Endothelial cell of umbilical vein (primary cell): Measurements from ENCODE around the gene CDR2. TPM values are rescaled to one million over a fixed set of nuclear protein-coding genes. Genes with fewer than 3 reads are reported as not detected.

Experiments
- BruUV-seq: library from RNA; stranded (reverse); fragments of 400-500 nt; replicated peaks from 2 replicates; lab custom pipeline; 2021; lab: Mats Ljungman, UMichigan
- CTCF ChIA-PET: fragments of 300-600, 350-600 bp; sonication (Branson Sonifier 250); formaldehyde crosslinking; loops from one replicate; lab custom pipeline; 2021; ENCODE audit warnings: antibody characterized with exemption, inconsistent platforms; lab: Charles Lee
- POLR2A ChIA-PET: fragments of 300-600, 350-600 bp; sonication (Branson Sonifier 250); formaldehyde crosslinking; loops from one replicate; lab custom pipeline; 2021; ENCODE audit warnings: antibody characterized with exemption, inconsistent platforms; lab: Charles Lee
- DNase-seq: peaks from one replicate; pipeline ENCODE4 v3.0.0-alpha.2; 2011; ENCODE audit warnings: low read depth, low spot score
- FAIRE-seq: peaks from 2 replicates; lab custom pipeline; 2011; peaks lifted over from hg19 to GRCh38; lab: Jason Lieb, UNC
- H2AFZ ChIP-seq: 2 replicates; pipeline ENCODE4 v1.6.0; 2012; ENCODE audit warnings: low read depth, low read length, control low read depth, inconsistent platforms
- H3K27ac ChIP-seq: 2 replicates; pipeline ENCODE4 v1.5.1; 2011; ENCODE audit warnings: low read depth, mild to moderate bottlenecking, control low read depth, low read length, moderate library complexity; ENCODE audit not compliant: insufficient read depth
- H3K27me3 ChIP-seq, 2 experiments: 2 replicates each; pipeline versions ENCODE4 v1.6.0 to v1.6.1; 2011; ENCODE audit warnings: low read length in 2 of 2, mixed read lengths in 1 of 2; ENCODE audit not compliant: control insufficient read depth in 2 of 2, insufficient read depth in 2 of 2
- H3K36me3 ChIP-seq, 2 experiments: 2 replicates in 1 of 2; 3 replicates in 1 of 2; pipeline ENCODE4 v1.5.1; 2011; ENCODE audit warnings: low read length in 2 of 2, mild to moderate bottlenecking in 1 of 2, moderate library complexity in 1 of 2; ENCODE audit not compliant: control insufficient read depth in 2 of 2, insufficient read depth in 2 of 2; ENCODE audit errors: extremely low read depth in 1 of 2
- H3K4me1 ChIP-seq: 3 replicates; pipeline ENCODE4 v1.5.1; 2011; ENCODE audit warnings: mild to moderate bottlenecking, low read length; ENCODE audit not compliant: control insufficient read depth, insufficient read depth; ENCODE audit errors: extremely low read depth
- H3K4me2 ChIP-seq: 2 replicates; pipeline ENCODE4 v1.6.1; 2011; ENCODE audit warnings: low read length, control low read depth, mixed read lengths; ENCODE audit not compliant: insufficient read depth
- H3K4me3 ChIP-seq, 3 experiments: fragments of 200-600 bp in 1 of 3; sonication (generic), shearing (Covaris generic) in 1 of 3; replicated peaks in 1 of 3; 2 replicates each; pipeline ENCODE4 v1.5.1; 2011 to 2016; ENCODE audit warnings: control low read depth in 3 of 3, low read length in 3 of 3, mild to moderate bottlenecking in 2 of 3, inconsistent platforms in 1 of 3, low read depth in 1 of 3, moderate library complexity in 1 of 3; ENCODE audit not compliant: insufficient read depth in 1 of 3
- H3K79me2 ChIP-seq: 2 replicates; pipeline ENCODE4 v1.6.0; 2012; ENCODE audit warnings: low read length, inconsistent platforms; ENCODE audit not compliant: control insufficient read depth, insufficient read depth
- H3K9ac ChIP-seq: replicated peaks from 2 replicates; pipeline ENCODE3; 2011; ENCODE audit warnings: low read length, control low read depth; ENCODE audit not compliant: insufficient read depth; ENCODE audit errors: extremely low read depth
- H3K9me1 ChIP-seq: replicated peaks from 3 replicates; pipeline ENCODE4 v1.6.0; 2011; ENCODE audit warnings: mild to moderate bottlenecking, low read length; ENCODE audit not compliant: control insufficient read depth, insufficient read depth; ENCODE audit errors: extremely low read depth
- H3K9me3 ChIP-seq: replicated peaks from 2 replicates; pipeline ENCODE4 v1.5.1; 2012; ENCODE audit warnings: low read length, inconsistent platforms; ENCODE audit not compliant: control insufficient read depth, insufficient read depth
- H4K20me1 ChIP-seq: replicated peaks from 2 replicates; pipeline ENCODE3; 2011; ENCODE audit warnings: mild to moderate bottlenecking, low read length; ENCODE audit not compliant: control insufficient read depth, insufficient read depth; ENCODE audit errors: extremely low read depth
- EZH2 ChIP-seq: IDR thresholded peaks from 2 replicates; pipeline ENCODE4 v1.6.1; 2012; ENCODE audit warnings: borderline replicate concordance, low read depth, mild to moderate bottlenecking, moderate library complexity, low read length, inconsistent platforms; ENCODE audit not compliant: severe bottlenecking
- FOS ChIP-seq: IDR thresholded peaks from 2 replicates; pipeline ENCODE4 v1.6.1; 2011; ENCODE audit warnings: mild to moderate bottlenecking, low read length, moderate library complexity, borderline replicate concordance; ENCODE audit not compliant: insufficient read depth
- GATA2 ChIP-seq: IDR thresholded peaks from 2 replicates; pipeline ENCODE4 v1.7.0; 2011; ENCODE audit warnings: low read depth, mild to moderate bottlenecking, moderate library complexity, mixed read lengths, low read length; ENCODE audit not compliant: insufficient read length, insufficient read depth
- JUN ChIP-seq: IDR thresholded peaks from 2 replicates; pipeline ENCODE4 v1.6.1; 2011; ENCODE audit warnings: borderline replicate concordance, low read depth; ENCODE audit not compliant: insufficient read length, insufficient read depth
- MYC ChIP-seq: IDR thresholded peaks from one replicate; pipeline ENCODE4 v1.6.1; 2011; ENCODE audit warnings: mild to moderate bottlenecking, low read depth, low read length
- POLR2A ChIP-seq: IDR thresholded peaks from 2 replicates; pipeline ENCODE4 v1.6.1; 2012; ENCODE audit warnings: low read depth, mild to moderate bottlenecking, control low read depth, low read length
- POLR2AphosphoS5 ChIP-seq: IDR thresholded peaks from 2 replicates; pipeline ENCODE4 v1.6.1; 2012; ENCODE audit warnings: low read depth, mild to moderate bottlenecking, control low read depth, low read length, moderate library complexity; ENCODE audit not compliant: insufficient read depth
- dilution Hi-C: fragments of 300-500 bp; cut with MboI; formaldehyde crosslinking; loops from one replicate; pipeline ENCODE4 v1.15.0; 2019; ENCODE audit warnings: low sequenced_read_pairs; ENCODE audit not compliant: extremely low pct_ligation_motif_present
- intact Hi-C: fragments of 100-400 bp; cut with micrococcal nuclease; formaldehyde crosslinking; loops from one replicate; pipeline ENCODE4 v1.10.0; 2022
- polyA plus RNA-seq, 4 experiments: library from polyadenylated mRNA; depleted of rRNA in 3 of 4; stranded (reverse) in 3 of 4; unstranded in 1 of 4; fragments of >200 nt; gene quantifications; 2 replicates each; pipeline versions ENCODE4 v1.2.1 to v1.2.3, GENCODE V29; 2011 to 2012; ENCODE audit warnings: missing spikeins in 1 of 4
- total RNA-seq: library from RNA; stranded (reverse); gene quantifications from 2 replicates; pipeline ENCODE4 v1.2.3, GENCODE V29; 2021
- TF ChIP-seq, protein P1 (sequence below): IDR thresholded peaks from 2 replicates; pipeline ENCODE4 v1.6.1; 2011; ENCODE audit not compliant: insufficient read depth, insufficient read length
- TF ChIP-seq, protein P2 (sequence below), 2 donors: IDR thresholded peaks; 1 replicate in 1 of 2; 2 replicates in 1 of 2; pipeline ENCODE4 v1.5.1; 2011; ENCODE audit warnings: low read length in 2 of 2, mild to moderate bottlenecking in 2 of 2, moderate library complexity in 2 of 2, control low read depth in 1 of 2, inconsistent platforms in 1 of 2, low read depth in 1 of 2; ENCODE audit not compliant: insufficient read depth in 1 of 2; ENCODE audit errors: extremely low read depth in 1 of 2

Gene CDR2
- total and polyA plus RNA-seq, 2 donors (not counting 3 experiments of a cell fraction or from before 2014, with no cell fraction given), result 35.3 to 61.9 TPM

DNA sequence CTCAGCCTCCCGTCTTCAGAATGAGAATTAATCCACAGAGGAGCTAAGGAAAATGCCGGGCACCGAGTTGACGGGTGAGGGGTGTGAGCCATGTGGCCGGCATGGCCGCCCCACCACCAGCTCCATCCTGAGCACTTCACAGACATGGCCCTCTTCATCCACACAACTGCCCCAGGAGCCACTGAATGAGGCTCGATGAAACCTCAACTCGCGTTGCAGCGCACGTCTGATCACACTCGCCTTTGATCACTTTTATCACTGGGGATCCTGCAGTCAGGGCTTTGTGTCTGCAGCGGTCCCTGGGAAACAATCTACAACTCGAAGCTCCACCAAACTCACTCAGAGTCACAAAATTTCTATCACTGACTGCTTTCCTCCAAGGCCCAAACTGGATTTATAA is 46.7 kb upstream of the CDR2 start:
- Histone ChIP-seq H3K9me1 (no peaks in the 10 kb centered on the region), H2AFZ (no peak overlapping the region), H4K20me1 (no peaks in the 10 kb centered on the region), H3K27me3 (no peaks in the 10 kb centered on the region), H3K27ac (no peak overlapping the region), H3K36me3 (peaks cover 0 to 9% of the 10 kb centered on the region in 2 experiments), H3K4me2 (no peak overlapping the region), H3K9me3 (no peaks in the 10 kb centered on the region), H3K79me2 (no peaks in the 10 kb centered on the region), H3K9ac (no peak overlapping the region), H3K4me1 (no peaks in the 10 kb centered on the region), H3K4me3 (no peak overlapping the region)
- DNase-seq, result no peak
- intact Hi-C loops, result no loop called here
- dilution Hi-C loops, result no loop called here
- no peak for FAIRE-seq
- BruUV-seq, result no TSS peak
- CTCF ChIA-PET, result no interaction called here
- TF ChIP-seq POLR2A (no peak), MYC (no peak), POLR2AphosphoS5 (no peak), GATA2 (no peak), JUN (no peak), FOS (no peak), EZH2 (no peak)
- TF ChIP-seq, protein P1, sequence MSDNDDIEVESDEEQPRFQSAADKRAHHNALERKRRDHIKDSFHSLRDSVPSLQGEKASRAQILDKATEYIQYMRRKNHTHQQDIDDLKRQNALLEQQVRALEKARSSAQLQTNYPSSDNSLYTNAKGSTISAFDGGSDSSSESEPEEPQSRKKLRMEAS, result no peak
- TF ChIP-seq, protein P2, sequence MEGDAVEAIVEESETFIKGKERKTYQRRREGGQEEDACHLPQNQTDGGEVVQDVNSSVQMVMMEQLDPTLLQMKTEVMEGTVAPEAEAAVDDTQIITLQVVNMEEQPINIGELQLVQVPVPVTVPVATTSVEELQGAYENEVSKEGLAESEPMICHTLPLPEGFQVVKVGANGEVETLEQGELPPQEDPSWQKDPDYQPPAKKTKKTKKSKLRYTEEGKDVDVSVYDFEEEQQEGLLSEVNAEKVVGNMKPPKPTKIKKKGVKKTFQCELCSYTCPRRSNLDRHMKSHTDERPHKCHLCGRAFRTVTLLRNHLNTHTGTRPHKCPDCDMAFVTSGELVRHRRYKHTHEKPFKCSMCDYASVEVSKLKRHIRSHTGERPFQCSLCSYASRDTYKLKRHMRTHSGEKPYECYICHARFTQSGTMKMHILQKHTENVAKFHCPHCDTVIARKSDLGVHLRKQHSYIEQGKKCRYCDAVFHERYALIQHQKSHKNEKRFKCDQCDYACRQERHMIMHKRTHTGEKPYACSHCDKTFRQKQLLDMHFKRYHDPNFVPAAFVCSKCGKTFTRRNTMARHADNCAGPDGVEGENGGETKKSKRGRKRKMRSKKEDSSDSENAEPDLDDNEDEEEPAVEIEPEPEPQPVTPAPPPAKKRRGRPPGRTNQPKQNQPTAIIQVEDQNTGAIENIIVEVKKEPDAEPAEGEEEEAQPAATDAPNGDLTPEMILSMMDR (IDR thresholded peaks at IDR 0.05; ENCODE audit: extremely low read depth in 1 of 2, insufficient read depth in 1 of 2, low read depth in 1 of 2, low read length in 2 of 2), result no peak
- POLR2A ChIA-PET, result interaction anchor here (0.6 kb wide), 1 partner anchor 18 kb away, joined by 4 read pairs; no protein-coding TSS in a partner anchor
